Right ventricle myocardium inferior (tissue), 1 donor: Measurements from ENCODE around the gene FILIP1L. TPM values are rescaled to one million over a fixed set of nuclear protein-coding genes. Genes with fewer than 3 reads are reported as not detected.
A peak's percentile ranks its signal among the peaks of the same experiment; 100 is the strongest.

Source experiments
- ATAC-seq: fragments of 200-7000 bp; cut with Tn5 transposase; one replicate; pipeline ENCODE4 v1.9.1; 2020; ENCODE audit warnings: mild to moderate bottlenecking, moderate library complexity
- DNase-seq: peaks from one replicate; pipeline ENCODE4 v3.0.0; 2021; ENCODE audit errors: missing footprints
- intact Hi-C: fragments of 100-400 bp; cut with DNase I; formaldehyde crosslinking; loops from one replicate; pipeline ENCODE4 v1.11.0; 2022
- total RNA-seq: library from RNA; stranded (reverse); fragmentation: NEBNext Ultra II Directional; extraction: Animal tissue kit (Norgen Biotek cat#: 25700); gene quantifications from one replicate; pipeline ENCODE4 v1.2.1, GENCODE V29; 2021
- donor health status: DM: no; HTN: yes; CAD: no; lungs with severe emphysema.

The FILIP1L gene
- total RNA-seq, 1 donor from 2014 or later: 41.3 TPM

DNA sequence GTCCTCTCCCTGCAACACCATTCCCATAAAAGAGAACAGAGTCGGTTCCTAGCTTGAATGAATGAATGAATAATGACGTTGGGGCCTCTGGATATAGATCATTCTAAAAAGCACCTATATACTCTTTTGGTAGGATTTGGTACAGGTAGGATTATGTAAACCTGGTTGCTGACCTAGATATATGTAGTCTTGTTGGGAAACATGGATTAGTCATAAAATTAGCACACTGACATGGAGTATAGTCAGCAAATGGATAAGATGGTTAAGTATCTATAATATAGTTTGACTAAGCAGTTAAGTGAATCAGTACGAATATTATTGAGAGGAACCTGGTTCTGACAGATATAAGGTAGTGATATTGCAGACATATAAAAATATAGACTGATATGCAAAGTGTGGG lies 142.5 kb downstream of the FILIP1L start:
- no peak for DNase-seq
- intact Hi-C loops: no loop called here
- no peak for ATAC-seq

- ATAC-seq (no peak), DNase-seq (no peak)
- intact Hi-C loops: no loop called here
Measured at GRCh38 chr3:99970198-99970597, 144.1 kb downstream of the FILIP1L start.

- DNase-seq: no peak
- intact Hi-C loops: no loop called here
- ATAC-seq: peak; percentile 11
Measured at GRCh38 chr3:99969136-99969535, 145.2 kb downstream of the FILIP1L start.

GRCh38 chr3:99967796-99968195 lies 146.5 kb downstream of the FILIP1L start:
- intact Hi-C loops: no loop called here
- DNase-seq (no peak), ATAC-seq (no peak)

GRCh38 chr3:99966662-99967416 lies 147.5 kb downstream of the FILIP1L start:
- DNase-seq (no peak), ATAC-seq (peak; percentile 30)
- intact Hi-C loops: no loop called here

- no peak for ATAC-seq
Measured at GRCh38 chr3:99965681-99966408, 148.5 kb downstream of the FILIP1L start.

DNA sequence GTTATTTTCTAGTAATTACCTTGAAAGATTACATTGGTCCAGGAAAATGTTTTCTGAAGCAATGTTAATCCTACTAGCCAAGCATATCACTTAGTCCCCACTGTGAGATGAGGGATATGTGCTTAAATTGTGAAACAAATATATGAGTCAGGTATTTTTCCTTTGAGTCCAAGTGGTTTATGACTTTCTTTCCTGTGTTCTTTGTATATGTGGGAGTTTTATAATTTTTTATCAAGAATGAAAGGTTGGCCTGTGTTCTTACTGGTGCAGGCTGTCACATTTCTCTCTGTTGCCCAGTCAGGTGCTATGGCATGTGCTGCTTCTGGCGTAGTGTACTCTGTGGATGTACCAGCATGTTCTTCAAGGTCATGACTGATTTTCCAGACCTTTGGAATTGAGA lies 149.2 kb downstream of the FILIP1L start:
- intact Hi-C loops: no loop called here
- peak; percentile 45 for ATAC-seq
- no peak for DNase-seq

More at GRCh38 chr3:99965681-99966408, 148.5 kb downstream of the FILIP1L start:
- DNase-seq: no peak
- intact Hi-C loops: no loop called here

GRCh38 chr3:99962703-99963102 lies 151.6 kb downstream of the FILIP1L start:
- intact Hi-C loops: no loop called here
- no peak for ATAC-seq

GRCh38 chr3:99961756-99962515 lies 152.4 kb downstream of the FILIP1L start:
- no peak for ATAC-seq
- DNase-seq: no peak
- intact Hi-C loops: no loop called here

More at GRCh38 chr3:99962703-99963102, 151.6 kb downstream of the FILIP1L start:
- no peak for DNase-seq

GRCh38 chr3:99960941-99961340 lies 153.4 kb downstream of the FILIP1L start:
- intact Hi-C loops: no loop called here
- ATAC-seq: no peak
- DNase-seq: no peak

DNA sequence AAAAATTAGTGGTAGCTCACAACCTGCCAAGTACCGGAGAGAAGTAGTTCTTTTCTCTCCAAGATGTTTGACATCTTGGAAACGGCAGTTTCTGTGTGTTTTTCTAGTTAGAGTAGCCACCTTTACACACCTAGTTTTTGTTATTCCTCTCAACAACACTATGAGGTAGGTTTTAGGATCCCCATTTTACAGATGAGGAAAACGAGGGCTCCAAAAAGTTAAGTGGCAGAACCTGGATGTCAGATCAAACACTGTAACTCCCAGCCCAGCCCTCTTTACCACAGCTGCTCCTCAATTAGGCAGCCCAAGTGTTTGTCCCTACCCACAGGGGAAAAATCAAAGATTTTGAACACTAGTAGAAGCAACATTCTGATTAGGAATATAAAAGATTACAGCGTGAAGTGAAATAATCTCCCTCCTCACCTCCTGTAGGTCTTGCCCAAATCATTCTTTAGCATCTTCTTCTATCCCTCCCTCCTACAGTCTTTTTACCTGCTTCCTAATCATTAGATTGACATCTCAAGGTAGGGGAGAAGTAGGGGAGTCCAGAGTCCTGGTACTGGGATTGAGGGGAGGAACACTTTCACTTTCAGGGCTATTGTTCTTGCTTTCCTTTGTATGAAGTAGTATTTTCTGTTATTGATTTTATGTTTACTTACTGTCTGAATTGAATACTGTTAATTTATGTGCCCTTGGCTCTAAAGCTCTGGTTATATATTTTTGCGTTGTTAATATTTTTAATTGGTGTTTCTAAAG lies 154.0 kb downstream of the FILIP1L start:
- no peak for ATAC-seq
- intact Hi-C loops: no loop called here
- no peak for DNase-seq

GRCh38 chr3:99958222-99958912 lies 155.9 kb downstream of the FILIP1L start:
- DNase-seq (no peak), ATAC-seq (no peak)
- intact Hi-C loops: no loop called here

GRCh38 chr3:99957151-99957796 lies 157.0 kb downstream of the FILIP1L start:
- intact Hi-C loops: no loop called here
- no peak for ATAC-seq
- no peak for DNase-seq

GRCh38 chr3:99955773-99956562 lies 158.3 kb downstream of the FILIP1L start:
- intact Hi-C loops: no loop called here
- DNase-seq (no peak), ATAC-seq (no peak)

GRCh38 chr3:99954914-99955644 lies 159.2 kb downstream of the FILIP1L start:
- intact Hi-C loops: no loop called here
- ATAC-seq: no peak
- no peak for DNase-seq

DNA sequence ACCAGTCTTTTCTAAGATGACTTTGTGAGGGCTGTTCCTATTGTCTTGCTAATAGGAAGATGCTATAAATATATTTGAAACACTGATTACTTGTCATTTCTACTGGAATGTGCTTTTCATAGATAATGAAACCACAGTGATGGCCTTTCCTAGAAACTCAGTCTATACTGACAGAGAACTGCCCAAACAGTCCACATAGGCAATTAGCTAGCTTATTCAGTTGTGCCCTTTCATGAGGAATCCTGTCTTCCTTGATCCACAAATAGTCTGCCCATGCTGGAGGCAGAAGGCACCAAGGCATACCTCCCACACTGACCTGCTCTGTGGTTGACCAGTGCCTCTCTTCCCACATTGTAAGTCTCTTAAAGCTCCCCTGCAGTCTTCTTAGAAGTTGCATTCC lies 160.7 kb downstream of the FILIP1L start:
- no peak for DNase-seq
- ATAC-seq: no peak
- intact Hi-C loops: no loop called here
